HL-60 (cell line): ENCODE results near the gene HSD17B4.

Experiments
- CTCF ChIP-seq: IDR thresholded peaks from one replicate; pipeline ENCODE4 v1.5.1; 2011; ENCODE audit warnings: low read length, control low read depth, inconsistent platforms; ENCODE audit not compliant: insufficient read depth
- REST ChIP-seq: IDR thresholded peaks from 2 replicates; pipeline ENCODE4 v1.6.1; 2012; ENCODE audit warnings: low read depth; ENCODE audit not compliant: insufficient replicate concordance

GRCh38 chr5:119439140-119439631 is 13.1 kb upstream of the HSD17B4 start:
- no peak for TF ChIP-seq REST
- TF ChIP-seq CTCF = no peak
